OCI-LY7 (cell line): ENCODE measurements around the gene DENND5B. TPM values are rescaled to one million over a fixed set of nuclear protein-coding genes. Genes with fewer than 3 reads are reported as not detected.

Source experiments
- BruUV-seq: library from RNA; stranded (reverse); fragments of 400-500 nt; replicated peaks from 2 replicates; lab custom pipeline; 2021; lab: Mats Ljungman, UMichigan
- CTCF ChIA-PET: fragments of 300-600 bp; sonication (Branson Sonifier 250); formaldehyde crosslinking; loops from one replicate; lab custom pipeline; 2022; ENCODE audit warnings: antibody characterized with exemption; ENCODE audit not compliant: unreplicated experiment; lab: Charles Lee
- POLR2A ChIA-PET: fragments of 300-600 bp; sonication (Branson Sonifier 250); formaldehyde crosslinking; loops from one replicate; lab custom pipeline; 2022; ENCODE audit warnings: antibody characterized with exemption; lab: Charles Lee
- DNase-seq: peaks from one replicate; pipeline ENCODE4 v3.0.0-alpha.2; 2015; ENCODE audit warnings: low spot score
- H2AFZ ChIP-seq: fragments of 200-600 bp; sonication (generic), shearing (Covaris generic); 2 replicates; pipeline ENCODE4 v1.6.1; 2014; ENCODE audit warnings: mild to moderate bottlenecking, antibody characterized with exemption, low read length, moderate library complexity
- H3K27ac ChIP-seq: fragments of 200-600 bp; sonication (generic); 2 replicates; pipeline ENCODE4 v1.5.1; 2014; ENCODE audit warnings: mixed run types, low read depth, mild to moderate bottlenecking, moderate library complexity, low read length, inconsistent platforms; ENCODE audit not compliant: poor library complexity, severe bottlenecking
- H3K36me3 ChIP-seq: fragments of 200-600 bp; sonication (generic); 2 replicates; pipeline ENCODE4 v1.6.1; 2014; ENCODE audit warnings: mild to moderate bottlenecking, antibody characterized with exemption, low read length, moderate library complexity, mixed read lengths; ENCODE audit not compliant: insufficient read depth
- H3K4me1 ChIP-seq: fragments of 200-600 bp; sonication (generic); 2 replicates; pipeline ENCODE4 v1.5.1; 2014; ENCODE audit warnings: mild to moderate bottlenecking, low read length; ENCODE audit not compliant: insufficient read depth, poor library complexity, severe bottlenecking
- H3K4me2 ChIP-seq: fragments of 200-600 bp; sonication (generic); 2 replicates; pipeline ENCODE4 v1.6.1; 2014; ENCODE audit warnings: mild to moderate bottlenecking, low read length
- H3K4me3 ChIP-seq: fragments of 200-600 bp; sonication (generic); 2 replicates; pipeline ENCODE4 v1.5.1; 2014; ENCODE audit warnings: mild to moderate bottlenecking, low read depth, low read length; ENCODE audit not compliant: poor library complexity, severe bottlenecking
- H3K79me2 ChIP-seq: fragments of 200-600 bp; sonication (generic); 2 replicates; pipeline ENCODE4 v1.6.1; 2016; ENCODE audit warnings: low read depth, mild to moderate bottlenecking, low read length, moderate library complexity, mixed read lengths; ENCODE audit not compliant: insufficient read depth
- H3K9me2 ChIP-seq: fragments of 200-600 bp; sonication (generic); 2 replicates; pipeline ENCODE4 v1.6.1; 2016; ENCODE audit warnings: mild to moderate bottlenecking, low read length, mixed read lengths; ENCODE audit not compliant: insufficient read depth
- H3K9me3 ChIP-seq: fragments of 200-600 bp; sonication (generic); 2 replicates; pipeline ENCODE4 v1.6.1; 2014; ENCODE audit warnings: mild to moderate bottlenecking, mixed run types, low read length, mixed read lengths
- H4K20me1 ChIP-seq: fragments of 200-600 bp; sonication (generic); 2 replicates; pipeline ENCODE4 v1.6.1; 2014; ENCODE audit warnings: mild to moderate bottlenecking, antibody characterized with exemption, low read length, moderate library complexity, mixed read lengths; ENCODE audit not compliant: insufficient read depth
- EZH2phosphoT487 ChIP-seq: fragments of 200-600 bp; sonication (generic); IDR thresholded peaks from 2 replicates; pipeline ENCODE4 v1.6.1; 2018; ENCODE audit warnings: low read depth, borderline replicate concordance, mild to moderate bottlenecking, mixed run types, antibody characterized with exemption, low read length, moderate library complexity, mixed read lengths
- intact Hi-C: fragments of 100-400 bp; cut with micrococcal nuclease; formaldehyde crosslinking; loops from one replicate; pipeline ENCODE4 v1.10.0; 2022; ENCODE audit not compliant: unreplicated experiment
- total RNA-seq, 2 experiments: library from RNA; depleted of rRNA in 1 of 2; stranded (reverse); fragments of >200 nt in 1 of 2; shearing (Covaris generic) in 1 of 2; gene quantifications; 2 replicates each; pipeline ENCODE4 v1.2.3, GENCODE V29; 2014 to 2022
- TF ChIP-seq, protein P1 (sequence below): fragments of 200-600 bp; sonication (generic); conservative IDR thresholded peaks from 2 replicates; pipeline ENCODE4 v1.5.1; 2014; ENCODE audit warnings: mild to moderate bottlenecking, antibody characterized with exemption, low read length, moderate library complexity, mixed read lengths

DENND5B gene
- total RNA-seq, 2 experiments from 2014 or later = 23.1 to 38.9 TPM

DNA sequence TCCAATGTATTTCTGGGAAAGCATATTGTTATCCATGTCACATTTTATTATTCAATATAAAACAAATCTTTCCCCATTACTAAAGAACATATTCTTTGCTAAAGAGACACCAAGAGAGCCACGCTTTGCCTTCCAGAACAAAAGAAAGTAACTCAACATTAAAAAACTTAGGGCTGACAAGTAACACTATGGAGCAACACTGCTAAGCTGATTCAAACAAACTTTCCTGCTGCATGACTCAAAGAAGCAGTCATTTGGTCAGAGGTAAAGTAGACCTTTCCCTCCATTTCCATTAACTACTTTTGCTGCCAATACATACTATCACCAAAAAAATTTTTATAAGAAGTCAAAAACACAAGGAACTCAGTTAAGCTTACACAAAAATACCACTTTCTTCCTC lies 83.0 kb downstream of the DENND5B start:
- BruUV-seq = no TSS peak
- H4K20me1 ChIP-seq = no peaks in the 10 kb centered on the region
- peaks cover 19% of the 10 kb centered on the region; the same call in 1 of the 2 replicates for H3K9me3 ChIP-seq
- no peak for DNase-seq
- H3K4me3 ChIP-seq = no peak overlapping the region
- no peak overlapping the region for H3K4me2 ChIP-seq
- no peak overlapping the region for H2AFZ ChIP-seq
- intact Hi-C loops = no loop called here
- no peaks in the 10 kb centered on the region; the same call in 1 of the 2 replicates for H3K36me3 ChIP-seq
- ChIA-PET POLR2A (interaction anchor here (0.6 to 2.8 kb wide), 3 partner anchors 11 to 20 kb away, joined by 3 to 11 read pairs (median 4); no protein-coding TSS in a partner anchor), CTCF (no interaction called here)
- TF ChIP-seq EZH2phosphoT487 = no peak
- TF ChIP-seq, protein P1, sequence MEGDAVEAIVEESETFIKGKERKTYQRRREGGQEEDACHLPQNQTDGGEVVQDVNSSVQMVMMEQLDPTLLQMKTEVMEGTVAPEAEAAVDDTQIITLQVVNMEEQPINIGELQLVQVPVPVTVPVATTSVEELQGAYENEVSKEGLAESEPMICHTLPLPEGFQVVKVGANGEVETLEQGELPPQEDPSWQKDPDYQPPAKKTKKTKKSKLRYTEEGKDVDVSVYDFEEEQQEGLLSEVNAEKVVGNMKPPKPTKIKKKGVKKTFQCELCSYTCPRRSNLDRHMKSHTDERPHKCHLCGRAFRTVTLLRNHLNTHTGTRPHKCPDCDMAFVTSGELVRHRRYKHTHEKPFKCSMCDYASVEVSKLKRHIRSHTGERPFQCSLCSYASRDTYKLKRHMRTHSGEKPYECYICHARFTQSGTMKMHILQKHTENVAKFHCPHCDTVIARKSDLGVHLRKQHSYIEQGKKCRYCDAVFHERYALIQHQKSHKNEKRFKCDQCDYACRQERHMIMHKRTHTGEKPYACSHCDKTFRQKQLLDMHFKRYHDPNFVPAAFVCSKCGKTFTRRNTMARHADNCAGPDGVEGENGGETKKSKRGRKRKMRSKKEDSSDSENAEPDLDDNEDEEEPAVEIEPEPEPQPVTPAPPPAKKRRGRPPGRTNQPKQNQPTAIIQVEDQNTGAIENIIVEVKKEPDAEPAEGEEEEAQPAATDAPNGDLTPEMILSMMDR = no peak
- H3K9me2 ChIP-seq = no peaks in the 10 kb centered on the region
- H3K79me2 ChIP-seq = peaks cover 37% of the 10 kb centered on the region; the same call in 1 of the 2 replicates
- no peak overlapping the region for H3K27ac ChIP-seq
- peaks cover 13% of the 10 kb centered on the region for H3K4me1 ChIP-seq

GRCh38 chr12:31506515-31507306 lies 84.2 kb downstream of the DENND5B start:
- BruUV-seq = no TSS peak
- no peaks in the 10 kb centered on the region for H4K20me1 ChIP-seq
- peaks cover 19% of the 10 kb centered on the region; the same call in 1 of the 2 replicates for H3K9me3 ChIP-seq
- no peaks in the 10 kb centered on the region for H3K9me2 ChIP-seq
- H3K79me2 ChIP-seq = peaks cover 38% of the 10 kb centered on the region; the same call in 1 of the 2 replicates
- peaks cover 13% of the 10 kb centered on the region for H3K4me1 ChIP-seq
- TF ChIP-seq, protein P1 = no peak
- TF ChIP-seq EZH2phosphoT487 = no peak
- H3K27ac ChIP-seq = no peak overlapping the region
- H3K36me3 ChIP-seq = no peaks in the 10 kb centered on the region; the same call in 1 of the 2 replicates
- DNase-seq = no peak
- H2AFZ ChIP-seq = no peak overlapping the region
- intact Hi-C loops = no loop called here
- ChIA-PET POLR2A (interaction anchor here (0.6 to 1.4 kb wide), 2 partner anchors 90 kb away, joined by 3 to 5 read pairs; no protein-coding TSS in a partner anchor), CTCF (no interaction called here)
- no peak overlapping the region for H3K4me2 ChIP-seq
- H3K4me3 ChIP-seq = no peak overlapping the region
